SK-N-SH (cell line): ENCODE data around the gene C10orf67.

Experiments used
- POLR2AphosphoS5 ChIP-seq: IDR thresholded peaks from 2 replicates; pipeline ENCODE4 v1.6.1; 2012; ENCODE audit warnings: low read depth, low read length
- TAF1 ChIP-seq: IDR thresholded peaks from 2 replicates; pipeline ENCODE4 v1.6.1; 2012; ENCODE audit warnings: low read depth, mild to moderate bottlenecking, low read length, moderate library complexity, borderline replicate concordance
- TF ChIP-seq, protein P1 (sequence below): fragments of 200-600 bp; sonication (generic); IDR thresholded peaks from 2 replicates; pipeline ENCODE4 v1.6.1; 2017; ENCODE audit warnings: antibody characterized with exemption, mild to moderate bottlenecking, moderate library complexity

DNA sequence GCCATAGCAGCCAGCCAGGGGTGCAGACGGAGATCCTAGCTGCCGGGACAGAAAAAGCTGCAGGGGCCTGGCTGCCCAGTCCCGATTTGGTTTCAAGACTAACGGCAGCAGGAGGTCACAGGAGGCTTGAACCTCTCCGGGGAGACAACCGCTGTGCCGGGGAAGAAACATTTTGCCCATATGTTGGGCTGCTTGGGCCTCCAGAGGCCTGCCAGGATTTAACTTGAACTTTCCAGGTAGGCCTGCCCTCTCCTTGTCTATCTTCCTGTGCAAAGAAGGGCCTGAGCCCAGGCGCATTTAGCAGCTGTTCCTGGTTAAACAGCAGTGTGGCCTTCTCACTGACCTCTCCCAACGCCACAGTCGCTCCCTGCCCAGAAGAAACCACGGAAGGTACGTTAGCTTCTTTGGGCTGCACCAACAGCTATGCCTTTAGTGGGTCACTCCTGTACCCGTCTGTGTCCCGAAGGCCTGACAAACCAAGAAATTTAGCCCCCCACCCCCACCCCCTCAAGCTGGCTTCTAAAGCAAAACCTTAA is 169.6 kb downstream of the C10orf67 start:
- TF ChIP-seq, protein P1, sequence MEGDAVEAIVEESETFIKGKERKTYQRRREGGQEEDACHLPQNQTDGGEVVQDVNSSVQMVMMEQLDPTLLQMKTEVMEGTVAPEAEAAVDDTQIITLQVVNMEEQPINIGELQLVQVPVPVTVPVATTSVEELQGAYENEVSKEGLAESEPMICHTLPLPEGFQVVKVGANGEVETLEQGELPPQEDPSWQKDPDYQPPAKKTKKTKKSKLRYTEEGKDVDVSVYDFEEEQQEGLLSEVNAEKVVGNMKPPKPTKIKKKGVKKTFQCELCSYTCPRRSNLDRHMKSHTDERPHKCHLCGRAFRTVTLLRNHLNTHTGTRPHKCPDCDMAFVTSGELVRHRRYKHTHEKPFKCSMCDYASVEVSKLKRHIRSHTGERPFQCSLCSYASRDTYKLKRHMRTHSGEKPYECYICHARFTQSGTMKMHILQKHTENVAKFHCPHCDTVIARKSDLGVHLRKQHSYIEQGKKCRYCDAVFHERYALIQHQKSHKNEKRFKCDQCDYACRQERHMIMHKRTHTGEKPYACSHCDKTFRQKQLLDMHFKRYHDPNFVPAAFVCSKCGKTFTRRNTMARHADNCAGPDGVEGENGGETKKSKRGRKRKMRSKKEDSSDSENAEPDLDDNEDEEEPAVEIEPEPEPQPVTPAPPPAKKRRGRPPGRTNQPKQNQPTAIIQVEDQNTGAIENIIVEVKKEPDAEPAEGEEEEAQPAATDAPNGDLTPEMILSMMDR = no peak
- no peak for TF ChIP-seq POLR2AphosphoS5
- TF ChIP-seq TAF1 = no peak
